Activated T-cell treated with anti-CD3 and anti-CD28 coated beads for 48 hours (primary cell): Measurements from ENCODE around the gene SLC2A4RG.
A peak's percentile ranks its signal among the peaks of the same experiment; 100 is the strongest.

Experiments
- DNase-seq: peaks from one replicate; pipeline ENCODE4 v3.0.0-alpha.2; 2020; ENCODE audit warnings: low read depth

Gene SLC2A4RG

GRCh38 chr20:63741354-63741675 lies 1.7 kb downstream of the SLC2A4RG start:
- DNase-seq: no peak

GRCh38 chr20:63741676-63742380 lies 2.3 kb downstream of the SLC2A4RG start:
- no peak for DNase-seq

- DNase-seq: no peak
Measured at GRCh38 chr20:63742381-63743024, 2.9 kb downstream of the SLC2A4RG start.

- DNase-seq: no peak
Measured at GRCh38 chr20:63743210-63743970, 3.8 kb downstream of the SLC2A4RG start.

- no peak for DNase-seq
Measured at GRCh38 chr20:63744158-63744557, 4.6 kb downstream of the SLC2A4RG start.

- DNase-seq: no peak
Measured at GRCh38 chr20:63744574-63745423, 5.2 kb downstream of the SLC2A4RG start.

GRCh38 chr20:63745424-63745805 lies 5.8 kb downstream of the SLC2A4RG start:
- DNase-seq: no peak

GRCh38 chr20:63745961-63746731 lies 6.6 kb downstream of the SLC2A4RG start:
- DNase-seq: no peak

GRCh38 chr20:63746751-63747315 lies 7.3 kb downstream of the SLC2A4RG start:
- no peak for DNase-seq

- no peak for DNase-seq
Measured at GRCh38 chr20:63747622-63748069, 8.1 kb downstream of the SLC2A4RG start.

GRCh38 chr20:63748070-63748933 lies 8.7 kb downstream of the SLC2A4RG start:
- DNase-seq: no peak

GRCh38 chr20:63748934-63749270 lies 9.3 kb downstream of the SLC2A4RG start:
- DNase-seq: no peak

- no peak for DNase-seq
Measured at GRCh38 chr20:63749597-63750508, 10.3 kb downstream of the SLC2A4RG start.

- DNase-seq: peak; percentile 42
Measured at GRCh38 chr20:63750807-63751470, 11.4 kb downstream of the SLC2A4RG start.

- no peak for DNase-seq
Measured at GRCh38 chr20:63751471-63752271, 12.1 kb downstream of the SLC2A4RG start.

GRCh38 chr20:63752411-63753101 lies 13.0 kb downstream of the SLC2A4RG start:
- DNase-seq: no peak

- no peak for DNase-seq
Measured at GRCh38 chr20:63753381-63753780, 13.8 kb downstream of the SLC2A4RG start.
